Caco-2 (cell line): ENCODE measurements around the gene COPZ2. TPM values are rescaled to one million over a fixed set of nuclear protein-coding genes. Genes with fewer than 3 reads are reported as not detected.

ENCODE experiments used
- BruUV-seq: library from RNA; stranded (reverse); fragments of 400-500 nt; replicated peaks from 2 replicates; lab custom pipeline; 2021; lab: Mats Ljungman, UMichigan
- CTCF ChIA-PET: fragments of 300-600 bp; sonication (Branson Sonifier 250); formaldehyde crosslinking; loops from one replicate; lab custom pipeline; 2022; ENCODE audit warnings: antibody characterized with exemption; lab: Charles Lee
- POLR2A ChIA-PET: fragments of 300-600 bp; sonication (Branson Sonifier 250); formaldehyde crosslinking; loops from one replicate; lab custom pipeline; 2022; ENCODE audit warnings: antibody characterized with exemption; lab: Charles Lee
- DNase-seq, 2 experiments: peaks; one replicate each; pipeline versions ENCODE4 v3.0.0 to v3.0.0-alpha.2; 2020 to 2022
- H3K27me3 ChIP-seq: replicated peaks from 2 replicates; pipeline ENCODE4 v1.6.0; 2011; ENCODE audit warnings: low read length; ENCODE audit not compliant: control insufficient read depth, insufficient read depth
- H3K36me3 ChIP-seq: 2 replicates; pipeline ENCODE4 v1.5.1; 2011; ENCODE audit warnings: low read length; ENCODE audit not compliant: control insufficient read depth, insufficient read depth
- H3K4me1 ChIP-seq: fragments of 250-450 bp; sonication (Bioruptor Pico); 2 replicates; pipeline ENCODE4 v1.5.1; 2020; ENCODE audit warnings: mild to moderate bottlenecking
- H3K4me3 ChIP-seq: 2 replicates; pipeline ENCODE4 v1.5.1; 2011; ENCODE audit warnings: low read depth, mild to moderate bottlenecking, control low read depth, low read length
- H3K9me3 ChIP-seq: fragments of 250-450 bp; sonication (Bioruptor Pico); 2 replicates; pipeline ENCODE4 v1.5.1; 2020; ENCODE audit warnings: mild to moderate bottlenecking, moderate library complexity
- H3K27ac Mint-ChIP-seq: one replicate; pipeline ENCODE4 v1.8.0; 2022; ENCODE audit warnings: mixed read lengths; ENCODE audit not compliant: unreplicated experiment
- H3K27me3 Mint-ChIP-seq: one replicate; pipeline ENCODE4 v1.8.0; 2022; ENCODE audit warnings: mixed read lengths; ENCODE audit not compliant: insufficient read depth, unreplicated experiment
- H3K36me3 Mint-ChIP-seq: one replicate; pipeline ENCODE4 v1.8.0; 2022; ENCODE audit warnings: mild to moderate bottlenecking, mixed read lengths; ENCODE audit not compliant: insufficient read depth, unreplicated experiment
- H3K4me1 Mint-ChIP-seq: one replicate; pipeline ENCODE4 v1.8.0; 2022; ENCODE audit warnings: low read depth, mixed read lengths; ENCODE audit not compliant: unreplicated experiment
- H3K4me3 Mint-ChIP-seq: one replicate; pipeline ENCODE4 v1.8.0; 2022; ENCODE audit warnings: mild to moderate bottlenecking, moderate library complexity, mixed read lengths; ENCODE audit not compliant: unreplicated experiment
- H3K9me3 Mint-ChIP-seq: one replicate; pipeline ENCODE4 v1.8.0; 2022; ENCODE audit warnings: mixed read lengths; ENCODE audit not compliant: unreplicated experiment
- CTCF ChIP-seq, 2 experiments: fragments of 200-600 bp in 1 of 2; IDR thresholded peaks; 1 replicate in 1 of 2; 2 replicates in 1 of 2; pipeline versions ENCODE4 v1.5.1 to v1.8.0; 2011 to 2022; ENCODE audit warnings: antibody characterized with exemption in 1 of 2, control low read depth in 1 of 2, inconsistent platforms in 1 of 2, low read depth in 1 of 2, low read length in 1 of 2, mild to moderate bottlenecking in 1 of 2, moderate library complexity in 1 of 2; ENCODE audit not compliant: insufficient read depth in 1 of 2, severe bottlenecking in 1 of 2, unreplicated experiment in 1 of 2
- intact Hi-C: fragments of 100-400 bp; cut with micrococcal nuclease; formaldehyde crosslinking; loops from one replicate; pipeline ENCODE4 v1.10.0; 2022; ENCODE audit not compliant: unreplicated experiment
- total RNA-seq: library from RNA; stranded (reverse); gene quantifications from 2 replicates; pipeline ENCODE4 v1.2.3, GENCODE V29; 2022

The COPZ2 gene
- total RNA-seq, 1 experiment from 2014 or later: 6.7 TPM

GRCh38 chr17:47992216-47992615 is 45.4 kb downstream of the COPZ2 start:
- no peaks in the 10 kb centered on the region for H3K36me3 ChIP-seq
- ChIA-PET CTCF (interaction anchor here (1.5 kb wide), 1 partner anchor 50 kb away, joined by 5 read pairs; the partner anchor contains the start of gene PNPO), POLR2A (no interaction called here)
- Mint-ChIP-seq H3K4me1 (peaks cover 5% of the 10 kb centered on the region), H3K27me3 (peaks cover 2% of the 10 kb centered on the region), H3K27ac (no peak overlapping the region), H3K4me3 (no peak overlapping the region), H3K36me3 (no peaks in the 10 kb centered on the region), H3K9me3 (no peaks in the 10 kb centered on the region)
- no peak for DNase-seq
- H3K27me3 ChIP-seq: no peaks in the 10 kb centered on the region
- intact Hi-C loops: no loop called here
- no peak for TF ChIP-seq CTCF (IDR thresholded peaks at IDR 0.05; ENCODE audit: insufficient read depth in 1 of 2, low read depth in 1 of 2, low read length in 1 of 2, severe bottlenecking in 1 of 2, unreplicated experiment in 1 of 2)
- BruUV-seq: no TSS peak
- no peaks in the 10 kb centered on the region for H3K4me1 ChIP-seq
- H3K4me3 ChIP-seq: no peak overlapping the region
- no peaks in the 10 kb centered on the region for H3K9me3 ChIP-seq

GRCh38 chr17:47990962-47991731 is 46.5 kb downstream of the COPZ2 start:
- POLR2A ChIA-PET: no interaction called here
- no peaks in the 10 kb centered on the region for H3K27me3 ChIP-seq
- H3K9me3 ChIP-seq: no peaks in the 10 kb centered on the region
- no peak overlapping the region for H3K4me3 ChIP-seq
- no peak overlapping the region for H3K4me3 Mint-ChIP-seq
- no peaks in the 10 kb centered on the region for H3K36me3 ChIP-seq
- no TSS peak for BruUV-seq
- CTCF ChIA-PET: interaction anchor here (0.6 kb wide), 1 partner anchor 79 kb away, joined by 3 read pairs; no protein-coding TSS in a partner anchor
- no peak overlapping the region for H3K27ac Mint-ChIP-seq
- H3K4me1 ChIP-seq: no peaks in the 10 kb centered on the region
- no peaks in the 10 kb centered on the region for H3K9me3 Mint-ChIP-seq
- no peak for TF ChIP-seq CTCF (IDR thresholded peaks at IDR 0.05; ENCODE audit: insufficient read depth in 1 of 2, low read depth in 1 of 2, low read length in 1 of 2, severe bottlenecking in 1 of 2, unreplicated experiment in 1 of 2)
- H3K36me3 Mint-ChIP-seq: peaks cover 1% of the 10 kb centered on the region
- H3K4me1 Mint-ChIP-seq: peaks cover 7% of the 10 kb centered on the region
- no peak for DNase-seq
- intact Hi-C loops: no loop called here
- H3K27me3 Mint-ChIP-seq: peaks cover 2% of the 10 kb centered on the region

GRCh38 chr17:47989700-47990099 is 47.9 kb downstream of the COPZ2 start:
- TF ChIP-seq CTCF (IDR thresholded peaks at IDR 0.05; ENCODE audit: insufficient read depth in 1 of 2, low read depth in 1 of 2, low read length in 1 of 2, severe bottlenecking in 1 of 2, unreplicated experiment in 1 of 2): no peak
- Mint-ChIP-seq H3K27ac (no peak overlapping the region), H3K4me1 (peaks cover 7% of the 10 kb centered on the region), H3K27me3 (peaks cover 2% of the 10 kb centered on the region), H3K9me3 (no peaks in the 10 kb centered on the region), H3K4me3 (no peak overlapping the region), H3K36me3 (peaks cover 14% of the 10 kb centered on the region)
- intact Hi-C loops: no loop called here
- Histone ChIP-seq H3K27me3 (no peaks in the 10 kb centered on the region), H3K36me3 (no peaks in the 10 kb centered on the region), H3K4me3 (no peak overlapping the region), H3K9me3 (no peaks in the 10 kb centered on the region), H3K4me1 (no peaks in the 10 kb centered on the region)
- BruUV-seq: no TSS peak
- POLR2A ChIA-PET: interaction anchor here (1.1 kb wide), 1 partner anchor 18 kb away, joined by 5 read pairs; the partner anchor contains the start of gene CDK5RAP3
- CTCF ChIA-PET: interaction anchor here (0.9 to 1.4 kb wide), 2 partner anchors 22 to 37 kb away, joined by 4 read pairs; no protein-coding TSS in a partner anchor
- no peak for DNase-seq
